Lung (tissue), 12 donors: ENCODE measurements around the gene WDR73. TPM values are rescaled to one million over a fixed set of nuclear protein-coding genes. Genes with fewer than 3 reads are reported as not detected.

Source experiments
- ATAC-seq: fragments of 200-7000 bp; cut with Tn5 transposase; one replicate; pipeline ENCODE4 v1.9.1; 2020; ENCODE audit warnings: moderate number of reproducible peaks; ENCODE audit not compliant: insufficient read depth, low FRiP score
- DNase-seq, 3 donors: peaks; one replicate each; pipeline ENCODE4 v3.0.0-alpha.2; 2013 to 2017
- H3K27ac ChIP-seq, 2 donors: one replicate each; pipeline ENCODE4 v1.5.1; 2013; ENCODE audit warnings: mild to moderate bottlenecking in 2 of 2, moderate library complexity in 2 of 2, control low read depth in 1 of 2, inconsistent platforms in 1 of 2, low read depth in 1 of 2, low read length in 1 of 2
- H3K27me3 ChIP-seq, 3 donors: one replicate each; pipeline ENCODE4 v1.5.1; 2013; ENCODE audit warnings: low read length in 2 of 3; ENCODE audit not compliant: control insufficient read depth in 3 of 3, insufficient read depth in 3 of 3
- H3K36me3 ChIP-seq, 4 donors: one replicate each; pipeline ENCODE4 v1.5.1; 2013; ENCODE audit warnings: low read length in 4 of 4, mild to moderate bottlenecking in 1 of 4, moderate library complexity in 1 of 4; ENCODE audit not compliant: control insufficient read depth in 4 of 4, insufficient read depth in 4 of 4
- H3K4me1 ChIP-seq, 5 donors: one replicate each; pipeline ENCODE4 v1.5.1; 2013; ENCODE audit warnings: low read length in 5 of 5, mild to moderate bottlenecking in 2 of 5, moderate library complexity in 1 of 5; ENCODE audit not compliant: control insufficient read depth in 5 of 5, insufficient read depth in 5 of 5
- H3K4me3 ChIP-seq: one replicate; pipeline ENCODE4 v1.5.1; 2013; ENCODE audit warnings: mild to moderate bottlenecking, control low read depth, moderate library complexity
- H3K9ac ChIP-seq, 2 donors: one replicate each; pipeline ENCODE4 v1.5.1; 2013; ENCODE audit warnings: low read length in 2 of 2, control low read depth in 1 of 2; ENCODE audit not compliant: insufficient read depth in 1 of 2
- H3K9me3 ChIP-seq, 4 donors: one replicate each; pipeline ENCODE4 v1.5.1; 2013; ENCODE audit warnings: low read length in 3 of 4, mild to moderate bottlenecking in 1 of 4, moderate library complexity in 1 of 4; ENCODE audit not compliant: control insufficient read depth in 4 of 4, insufficient read depth in 3 of 4
- WGBS, 2 donors: extraction: QIAGEN DNeasy Blood & Tissue Kit; methylation state at CpG; one replicate each; pipeline ENCODE4 v1.1.7; 2013; 5-methylcytosine and 5-hydroxymethylcytosine counted together
- polyA plus RNA-seq, 2 donors: library from polyadenylated mRNA; stranded (reverse); fragments of 200-250 nt; gene quantifications; one replicate each; pipeline ENCODE4 v1.2.1, GENCODE V29; 2013
- total RNA-seq, 2 donors: library from RNA; depleted of rRNA in 1 of 2; stranded (reverse); fragments of >200 nt in 1 of 2; gene quantifications; one replicate each; pipeline ENCODE4 v1.2.1, GENCODE V29; 2014 to 2021
- TF ChIP-seq, protein P1 (sequence below): IDR thresholded peaks from 2 replicates; pipeline ENCODE4 v1.5.1; 2012; ENCODE audit warnings: mild to moderate bottlenecking; ENCODE audit errors: control extremely low read depth, extremely low read depth
- donor health status: control.
- donor health status: control.
- donor health status: Bipolar disorder and iron deficiency.
- donor health status: healthy.
- donor health status: DM: yes; HTN: yes; CAD: no.

WDR73 gene
- total and polyA plus RNA-seq, 4 donors, result 18.2 to 35.6 (median 26.5) TPM

GRCh38 chr15:84699538-84700191 lies 45.6 kb upstream of the WDR73 start:
- Histone ChIP-seq H3K9me3 (no peaks in the 10 kb centered on the region), H3K36me3 (no peaks in the 10 kb centered on the region), H3K4me3 (no peak overlapping the region), H3K27me3 (no peaks in the 10 kb centered on the region), H3K9ac (no peak overlapping the region), H3K4me1 (peaks cover 0 to 17% (median 9%) of the 10 kb centered on the region in 5 donors), H3K27ac (no peak overlapping the region)
- ATAC-seq, result no peak
- WGBS, 2 donors, result 90% methylated on average over 8 of the region's 8 CpGs
- TF ChIP-seq, protein P1, sequence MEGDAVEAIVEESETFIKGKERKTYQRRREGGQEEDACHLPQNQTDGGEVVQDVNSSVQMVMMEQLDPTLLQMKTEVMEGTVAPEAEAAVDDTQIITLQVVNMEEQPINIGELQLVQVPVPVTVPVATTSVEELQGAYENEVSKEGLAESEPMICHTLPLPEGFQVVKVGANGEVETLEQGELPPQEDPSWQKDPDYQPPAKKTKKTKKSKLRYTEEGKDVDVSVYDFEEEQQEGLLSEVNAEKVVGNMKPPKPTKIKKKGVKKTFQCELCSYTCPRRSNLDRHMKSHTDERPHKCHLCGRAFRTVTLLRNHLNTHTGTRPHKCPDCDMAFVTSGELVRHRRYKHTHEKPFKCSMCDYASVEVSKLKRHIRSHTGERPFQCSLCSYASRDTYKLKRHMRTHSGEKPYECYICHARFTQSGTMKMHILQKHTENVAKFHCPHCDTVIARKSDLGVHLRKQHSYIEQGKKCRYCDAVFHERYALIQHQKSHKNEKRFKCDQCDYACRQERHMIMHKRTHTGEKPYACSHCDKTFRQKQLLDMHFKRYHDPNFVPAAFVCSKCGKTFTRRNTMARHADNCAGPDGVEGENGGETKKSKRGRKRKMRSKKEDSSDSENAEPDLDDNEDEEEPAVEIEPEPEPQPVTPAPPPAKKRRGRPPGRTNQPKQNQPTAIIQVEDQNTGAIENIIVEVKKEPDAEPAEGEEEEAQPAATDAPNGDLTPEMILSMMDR, result no peak
- DNase-seq, result no peak

GRCh38 chr15:84697236-84697990 lies 43.3 kb upstream of the WDR73 start:
- Histone ChIP-seq H3K36me3 (peaks cover 0 to 1% (median 0%) of the 10 kb centered on the region in 4 donors), H3K9me3 (no peaks in the 10 kb centered on the region), H3K9ac (no peak overlapping the region), H3K27ac (no peak overlapping the region), H3K4me1 (peaks cover 0 to 7% (median 5%) of the 10 kb centered on the region in 5 donors), H3K4me3 (no peak overlapping the region), H3K27me3 (no peaks in the 10 kb centered on the region)
- WGBS, 2 donors, result 11 to 44% methylated on average over 1 of the region's 1 CpG
- TF ChIP-seq, protein P1, result no peak
- ATAC-seq (no peak), DNase-seq (no peak)

- Histone ChIP-seq H3K27ac (no peak overlapping the region), H3K36me3 (peaks cover 0 to 1% (median 0%) of the 10 kb centered on the region in 4 donors), H3K9me3 (no peaks in the 10 kb centered on the region), H3K27me3 (no peaks in the 10 kb centered on the region), H3K4me3 (no peak overlapping the region), H3K9ac (no peak overlapping the region), H3K4me1 (peaks cover 0 to 5% (median 5%) of the 10 kb centered on the region in 5 donors)
- 80 to 83% methylated on average over 4 of the region's 4 CpGs for WGBS, 2 donors
- DNase-seq (no peak), ATAC-seq (no peak)
- TF ChIP-seq, protein P1, result no peak
These were observed 42.7 kb upstream of the WDR73 start for GRCh38 chr15:84696757-84697156.
